Measurements from ENCODE around the gene SORCS1. TPM values are rescaled to one million over a fixed set of nuclear protein-coding genes. Genes with fewer than 3 reads are reported as not detected.

The SORCS1 gene
- total RNA-seq, 4 donors from 2014 or later = 34.3 to 85.0 (median 49.3) TPM

DNA sequence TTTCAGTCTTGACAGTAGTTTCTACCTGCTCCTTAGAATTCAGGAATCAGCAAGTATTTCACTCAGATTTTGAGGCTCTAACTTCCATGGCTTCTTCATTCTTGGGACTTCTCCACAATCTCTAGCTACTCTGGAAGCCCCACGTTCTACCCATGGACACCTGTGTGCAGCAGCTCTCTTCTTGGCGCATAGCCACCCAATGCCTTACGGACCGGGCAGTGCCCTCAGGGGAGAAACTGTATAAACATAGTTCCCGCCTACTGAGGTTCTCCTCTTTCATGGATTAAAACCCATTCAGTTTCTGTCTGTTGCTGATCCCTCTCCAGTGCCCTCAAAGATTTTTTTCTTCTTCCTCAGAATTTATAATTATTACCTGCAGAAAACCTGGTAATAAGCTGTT lies 177.1 kb downstream of the SORCS1 start:
- H3K4me1 ChIP-seq = no peaks in the 10 kb centered on the region
- no peaks in the 10 kb centered on the region for H3K9me3 ChIP-seq
- DNase-seq (ENCODE audit: low spot score in 2 of 2) = no peak
- H3K27me3 ChIP-seq = no peaks in the 10 kb centered on the region
- no peaks in the 10 kb centered on the region for H3K36me3 ChIP-seq
- TF ChIP-seq EP300 (IDR thresholded peaks at IDR 0.05) (no peak), POLR2A (IDR thresholded peaks at IDR 0.05) (no peak)
- TF ChIP-seq, protein P1, sequence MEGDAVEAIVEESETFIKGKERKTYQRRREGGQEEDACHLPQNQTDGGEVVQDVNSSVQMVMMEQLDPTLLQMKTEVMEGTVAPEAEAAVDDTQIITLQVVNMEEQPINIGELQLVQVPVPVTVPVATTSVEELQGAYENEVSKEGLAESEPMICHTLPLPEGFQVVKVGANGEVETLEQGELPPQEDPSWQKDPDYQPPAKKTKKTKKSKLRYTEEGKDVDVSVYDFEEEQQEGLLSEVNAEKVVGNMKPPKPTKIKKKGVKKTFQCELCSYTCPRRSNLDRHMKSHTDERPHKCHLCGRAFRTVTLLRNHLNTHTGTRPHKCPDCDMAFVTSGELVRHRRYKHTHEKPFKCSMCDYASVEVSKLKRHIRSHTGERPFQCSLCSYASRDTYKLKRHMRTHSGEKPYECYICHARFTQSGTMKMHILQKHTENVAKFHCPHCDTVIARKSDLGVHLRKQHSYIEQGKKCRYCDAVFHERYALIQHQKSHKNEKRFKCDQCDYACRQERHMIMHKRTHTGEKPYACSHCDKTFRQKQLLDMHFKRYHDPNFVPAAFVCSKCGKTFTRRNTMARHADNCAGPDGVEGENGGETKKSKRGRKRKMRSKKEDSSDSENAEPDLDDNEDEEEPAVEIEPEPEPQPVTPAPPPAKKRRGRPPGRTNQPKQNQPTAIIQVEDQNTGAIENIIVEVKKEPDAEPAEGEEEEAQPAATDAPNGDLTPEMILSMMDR (IDR thresholded peaks at IDR 0.05) = no peak
- H3K27ac ChIP-seq = no peak overlapping the region
- no peak overlapping the region for H3K4me3 ChIP-seq
- WGBS, 2 donors = 74 to 75% methylated on average over 5 of the region's 5 CpGs

DNA sequence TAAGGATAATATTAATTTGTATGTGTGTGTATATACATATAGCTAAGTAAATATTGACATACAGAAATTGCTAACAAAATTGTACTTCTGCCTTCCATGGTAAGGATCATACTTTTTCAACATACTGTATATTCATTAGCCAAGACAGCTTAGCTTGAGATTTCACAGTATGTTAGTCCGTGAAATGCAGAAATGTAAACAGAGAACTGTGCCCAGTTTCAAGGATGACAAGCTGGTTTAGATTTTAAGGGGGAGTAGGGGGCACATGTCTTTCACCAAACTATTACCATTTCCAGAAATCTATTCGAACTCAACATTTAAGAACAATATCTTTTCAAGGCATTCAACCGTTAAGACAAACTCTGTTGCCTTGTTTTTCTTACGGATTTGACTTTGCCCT lies 182.2 kb downstream of the SORCS1 start:
- 66 to 71% methylated on average over 4 of the region's 4 CpGs for WGBS, 2 donors
- Histone ChIP-seq H3K4me1 (peaks cover 0 to 30% (median 10%) of the 10 kb centered on the region in 4 donors), H3K27ac (peak overlapping the region in 1 of 4 donors; percentile 39), H3K36me3 (no peaks in the 10 kb centered on the region), H3K4me3 (no peak overlapping the region), H3K9me3 (no peaks in the 10 kb centered on the region), H3K27me3 (no peaks in the 10 kb centered on the region)
- no peak for DNase-seq (ENCODE audit: low spot score in 2 of 2)
- TF ChIP-seq POLR2A (IDR thresholded peaks at IDR 0.05) (no peak), EP300 (IDR thresholded peaks at IDR 0.05) (no peak)
- TF ChIP-seq, protein P1 (IDR thresholded peaks at IDR 0.05) = no peak

DNA sequence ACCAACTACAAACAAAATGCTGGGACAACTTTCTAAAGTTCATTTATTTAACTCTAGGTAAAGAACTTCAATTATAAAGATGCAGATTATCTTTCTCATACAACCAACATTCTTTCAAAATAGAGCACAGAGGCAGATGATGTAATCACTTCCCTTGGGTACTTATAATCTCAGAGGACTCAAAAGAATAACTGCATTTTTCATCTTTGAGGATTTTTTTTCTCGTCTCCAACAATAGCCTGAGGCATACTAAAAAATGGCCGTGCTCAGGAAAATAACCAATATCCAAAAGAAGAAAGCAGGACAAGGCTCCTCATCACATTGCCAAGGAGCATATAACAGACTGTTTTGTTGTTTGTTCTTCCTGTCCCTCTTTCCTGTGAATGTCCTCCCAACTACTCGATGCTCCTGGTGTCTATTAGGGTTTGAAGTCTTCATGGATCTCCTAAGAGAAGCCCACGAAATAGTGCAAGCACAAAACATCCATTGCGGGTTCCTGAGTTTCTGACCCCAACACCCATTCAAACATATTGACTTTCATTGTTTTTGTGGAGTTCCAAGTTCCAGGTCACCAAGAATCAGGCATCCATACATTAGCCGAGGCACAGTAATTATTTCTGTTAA lies 182.9 kb downstream of the SORCS1 start:
- WGBS, 2 donors = 48 to 57% methylated on average over 6 of the region's 6 CpGs
- peak overlapping the region in 2 of 4 donors; percentile 24 to 39 for H3K27ac ChIP-seq
- no peaks in the 10 kb centered on the region for H3K9me3 ChIP-seq
- no peaks in the 10 kb centered on the region for H3K27me3 ChIP-seq
- H3K4me3 ChIP-seq = no peak overlapping the region
- H3K36me3 ChIP-seq = no peaks in the 10 kb centered on the region
- H3K4me1 ChIP-seq = peaks cover 0 to 30% (median 10%) of the 10 kb centered on the region in 4 donors
- no peak for DNase-seq (ENCODE audit: low spot score in 2 of 2)
- TF ChIP-seq POLR2A (IDR thresholded peaks at IDR 0.05) = no peak
- TF ChIP-seq EP300 (IDR thresholded peaks at IDR 0.05) = no peak
- TF ChIP-seq, protein P1 (IDR thresholded peaks at IDR 0.05) = no peak

DNA sequence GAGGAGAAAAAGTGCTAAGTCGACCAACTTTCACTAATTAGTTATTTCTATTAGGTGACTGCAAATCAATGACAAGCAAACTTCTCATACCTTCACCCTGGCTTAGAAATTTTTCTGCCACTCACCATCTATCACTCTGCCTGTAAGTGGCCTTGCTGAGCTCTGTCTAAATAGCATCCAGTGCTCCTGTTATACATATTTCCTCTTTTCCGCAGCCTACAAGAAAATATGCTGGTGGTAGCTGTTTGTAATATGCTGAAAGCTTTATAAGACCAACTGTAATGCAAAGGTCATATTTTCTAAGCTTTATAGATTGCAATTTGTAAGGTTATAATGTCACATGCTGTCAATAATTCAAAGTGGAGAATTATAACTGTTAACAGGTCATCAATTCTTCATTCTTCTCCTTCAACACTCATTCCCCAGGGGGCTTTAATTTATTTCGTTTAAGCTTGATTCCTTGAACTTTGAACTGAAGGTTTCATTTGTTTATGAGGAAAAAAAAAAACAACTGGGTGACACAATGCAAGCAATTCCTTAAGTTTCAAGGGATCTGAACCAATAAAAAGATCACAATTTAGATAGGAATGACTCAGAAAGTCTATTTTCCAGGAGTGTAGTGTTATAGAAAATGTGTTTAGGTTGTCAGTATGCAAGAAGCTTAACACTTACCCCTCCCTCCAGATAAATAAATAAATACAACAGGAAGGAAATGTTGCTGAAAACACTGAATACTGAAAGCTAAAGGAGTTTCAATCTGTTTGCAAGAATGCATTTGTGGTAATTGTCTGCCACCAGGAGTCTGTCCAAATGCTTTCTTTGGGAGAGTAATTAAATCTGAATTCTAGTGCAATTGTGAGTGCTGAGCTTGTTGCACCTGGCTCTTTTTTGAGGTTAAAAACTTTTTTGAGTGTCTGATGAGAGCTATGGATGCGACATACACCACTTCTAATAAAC lies 183.7 kb downstream of the SORCS1 start:
- Histone ChIP-seq H3K9me3 (no peaks in the 10 kb centered on the region), H3K4me3 (no peak overlapping the region), H3K36me3 (no peaks in the 10 kb centered on the region), H3K27me3 (no peaks in the 10 kb centered on the region), H3K4me1 (peaks cover 0 to 30% (median 10%) of the 10 kb centered on the region in 4 donors), H3K27ac (peak overlapping the region in 1 of 4 donors; percentile 40)
- DNase-seq (ENCODE audit: low spot score in 2 of 2) = no peak
- TF ChIP-seq, protein P1 (IDR thresholded peaks at IDR 0.05) = peak in 1 of 5 experiments; percentile 32
- no peak for TF ChIP-seq EP300 (IDR thresholded peaks at IDR 0.05)
- no peak for TF ChIP-seq POLR2A (IDR thresholded peaks at IDR 0.05)
- WGBS, 2 donors = 49 to 56% methylated on average over 4 of the region's 4 CpGs

DNA sequence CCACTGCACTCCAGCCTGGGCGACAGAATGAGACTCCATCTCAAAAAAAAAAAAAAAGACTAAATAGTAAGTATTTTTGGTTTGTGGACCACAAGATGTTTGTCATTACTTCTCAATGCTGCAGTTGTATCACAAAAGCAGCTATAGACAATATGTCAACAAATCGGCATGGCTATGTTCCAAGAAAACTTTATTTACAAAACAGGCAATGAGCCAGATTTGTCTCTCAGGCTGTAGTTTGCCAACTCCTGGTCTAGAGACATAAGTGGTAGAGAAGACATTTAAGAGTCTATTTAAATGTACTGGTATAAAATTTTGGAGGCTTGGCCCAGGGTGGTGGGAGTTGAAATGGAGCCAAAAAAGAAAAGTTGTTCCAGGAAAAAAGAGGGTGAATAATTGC lies 185.8 kb downstream of the SORCS1 start:
- no peak overlapping the region for H3K4me3 ChIP-seq
- 37 to 48% methylated on average over 2 of the region's 2 CpGs for WGBS, 2 donors
- no peak for DNase-seq (ENCODE audit: low spot score in 2 of 2)

More for the DNA sequence above, 185.8 kb downstream of the SORCS1 start:
- peak overlapping the region in 1 of 4 donors; percentile 7 for H3K27ac ChIP-seq
- no peaks in the 10 kb centered on the region for H3K36me3 ChIP-seq
- H3K4me1 ChIP-seq = peaks cover 0 to 35% (median 10%) of the 10 kb centered on the region in 4 donors
- TF ChIP-seq POLR2A (IDR thresholded peaks at IDR 0.05) = no peak
- TF ChIP-seq EP300 (IDR thresholded peaks at IDR 0.05) = no peak
- TF ChIP-seq, protein P1 (IDR thresholded peaks at IDR 0.05) = no peak
- H3K9me3 ChIP-seq = no peaks in the 10 kb centered on the region
- no peaks in the 10 kb centered on the region for H3K27me3 ChIP-seq

All from tibial nerve (tissue), 4 donors.